KOPT-K1 (cell line): ENCODE measurements around the gene MRAS.
"Not testable (repeated sequence)": the region's sequence is repeated elsewhere in the genome, so short reads cannot be mapped to it uniquely, and the experiment has no call there.

ENCODE experiments used
- H3K27ac ChIP-seq: fragments of 200-600 bp; sonication (generic); 2 replicates; pipeline ENCODE4 v1.5.1; 2016; ENCODE audit warnings: antibody characterized with exemption, mild to moderate bottlenecking, low read depth, low read length; ENCODE audit not compliant: poor library complexity, severe bottlenecking
- H3K36me3 ChIP-seq: fragments of 200-600 bp; sonication (generic); 2 replicates; pipeline ENCODE4 v1.5.1; 2017; ENCODE audit warnings: antibody characterized with exemption, mild to moderate bottlenecking, low read length, moderate library complexity; ENCODE audit not compliant: insufficient read depth
- H3K9me3 ChIP-seq: fragments of 200-600 bp; sonication (generic); 2 replicates; pipeline ENCODE4 v1.5.1; 2017; ENCODE audit warnings: antibody characterized with exemption, low read length, mild to moderate bottlenecking; ENCODE audit not compliant: insufficient read depth, poor library complexity, severe bottlenecking

The MRAS gene

DNA sequence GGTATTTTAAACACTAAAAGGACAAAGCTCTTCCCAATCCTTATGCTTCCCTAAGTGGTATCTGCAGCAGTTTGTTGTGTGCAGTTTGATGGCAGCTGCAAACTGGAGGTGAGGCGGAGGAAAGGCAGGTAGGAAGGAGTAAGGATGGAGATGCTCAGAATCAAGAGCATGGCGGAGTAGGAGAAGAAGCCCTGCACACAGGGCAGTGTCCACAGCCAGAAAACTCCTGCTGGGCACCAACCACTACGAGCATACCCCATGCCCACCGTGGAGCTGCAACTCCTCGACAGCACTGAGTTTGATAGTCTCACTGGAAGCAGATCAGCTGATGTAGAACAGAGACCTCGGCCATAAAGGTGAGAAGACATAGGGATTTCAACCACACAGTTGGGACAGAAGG is 55.7 kb downstream of the MRAS start:
- Histone ChIP-seq H3K36me3 (no peaks in the 10 kb centered on the region), H3K9me3 (no peaks in the 10 kb centered on the region), H3K27ac (no peak overlapping the region)

DNA sequence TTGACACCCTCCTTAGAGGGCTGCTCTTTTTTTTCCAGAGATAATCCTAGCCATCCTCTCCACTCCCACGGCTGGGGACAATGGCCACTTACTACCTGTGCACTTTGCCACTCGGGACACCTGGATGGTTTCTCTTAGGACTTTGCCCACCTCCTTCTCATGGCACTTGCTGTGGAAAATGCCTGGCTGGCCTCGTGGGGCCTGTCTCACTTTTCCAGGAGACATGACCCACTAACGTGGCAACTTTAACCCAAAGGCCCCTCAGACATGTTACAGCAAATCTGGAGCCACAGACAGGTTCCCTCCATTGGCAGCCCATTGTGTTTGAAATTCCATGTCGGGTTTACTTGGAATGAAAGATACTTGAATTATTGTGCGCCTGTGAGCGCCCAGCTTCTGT is 56.6 kb downstream of the MRAS start:
- Histone ChIP-seq H3K36me3 (no peaks in the 10 kb centered on the region), H3K9me3 (no peaks in the 10 kb centered on the region), H3K27ac (no peak overlapping the region)

DNA sequence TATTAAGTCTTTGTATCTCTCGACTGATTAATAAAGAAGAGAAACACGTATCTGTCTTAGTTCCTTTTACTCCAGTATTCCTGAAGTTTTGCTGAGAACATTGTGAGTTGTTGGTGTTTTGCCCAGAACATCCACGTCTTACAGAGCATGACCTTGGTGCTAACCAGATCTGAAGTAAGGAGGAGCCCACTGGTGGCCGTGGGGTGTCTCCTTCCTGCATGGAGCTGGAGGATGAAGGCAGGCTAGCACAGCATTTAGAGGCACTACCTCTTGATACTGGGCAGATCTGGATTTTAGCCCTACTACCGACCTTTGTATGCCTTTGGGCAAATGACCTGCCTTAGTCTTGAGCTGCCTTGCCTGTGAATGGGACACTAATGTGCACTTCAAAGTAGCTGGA is 57.1 kb downstream of the MRAS start:
- no peaks in the 10 kb centered on the region for H3K9me3 ChIP-seq
- H3K27ac ChIP-seq: no peak overlapping the region
- H3K36me3 ChIP-seq: no peaks in the 10 kb centered on the region

DNA sequence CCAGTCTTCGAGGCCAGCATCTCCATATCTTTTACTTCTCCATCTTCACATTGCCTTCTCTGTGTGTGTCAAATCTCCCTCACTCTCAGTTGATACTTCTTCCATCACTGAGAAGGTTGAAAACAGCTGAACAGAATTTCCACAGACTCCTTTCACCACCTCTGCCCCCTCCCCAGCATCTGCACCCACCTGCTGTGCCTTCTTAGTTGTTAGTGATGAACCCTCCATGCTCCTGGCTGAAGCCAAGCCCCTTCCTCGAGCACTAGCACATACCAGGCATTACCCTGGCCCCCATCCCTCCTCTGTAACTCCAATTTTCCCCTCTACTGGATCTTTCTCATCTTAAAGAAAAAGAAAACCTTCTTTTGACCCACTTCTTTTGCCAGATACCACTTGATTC is 58.2 kb downstream of the MRAS start:
- Histone ChIP-seq H3K27ac (no peak overlapping the region), H3K9me3 (no peaks in the 10 kb centered on the region), H3K36me3 (no peaks in the 10 kb centered on the region)

DNA sequence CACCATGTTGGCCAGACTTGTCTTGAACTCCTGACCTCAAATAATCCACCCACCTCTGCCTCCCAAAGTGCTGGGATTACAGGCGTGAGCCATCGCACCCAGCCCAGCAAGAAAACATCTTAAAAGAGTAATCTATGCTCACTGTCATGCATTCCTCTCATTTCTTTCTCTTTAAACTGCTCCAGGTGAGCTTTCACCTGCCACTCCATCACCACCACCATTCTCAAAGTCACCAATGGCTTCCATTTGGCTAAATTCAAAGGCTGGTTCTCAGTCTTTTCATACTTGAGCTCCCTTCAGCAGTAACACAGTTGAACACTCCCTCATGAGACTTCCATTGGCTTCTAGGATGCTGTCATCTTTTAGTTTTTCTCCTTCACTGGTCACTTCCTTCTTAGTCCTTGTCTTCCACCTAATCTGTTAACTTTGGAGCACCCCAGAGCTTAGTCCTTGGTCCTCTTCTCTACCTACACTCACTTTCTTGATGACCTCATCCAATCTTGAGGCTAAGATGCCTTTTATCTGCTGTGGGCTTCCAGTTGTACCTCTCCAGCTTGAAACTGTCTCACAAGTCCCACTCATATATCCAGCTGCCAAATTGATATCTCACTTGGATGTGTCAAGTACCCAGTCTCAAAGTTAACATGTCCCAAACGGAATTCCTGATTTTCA is 59.0 kb downstream of the MRAS start:
- H3K27ac ChIP-seq: no peak overlapping the region
- no peaks in the 10 kb centered on the region for H3K36me3 ChIP-seq
- H3K9me3 ChIP-seq: no peaks in the 10 kb centered on the region

DNA sequence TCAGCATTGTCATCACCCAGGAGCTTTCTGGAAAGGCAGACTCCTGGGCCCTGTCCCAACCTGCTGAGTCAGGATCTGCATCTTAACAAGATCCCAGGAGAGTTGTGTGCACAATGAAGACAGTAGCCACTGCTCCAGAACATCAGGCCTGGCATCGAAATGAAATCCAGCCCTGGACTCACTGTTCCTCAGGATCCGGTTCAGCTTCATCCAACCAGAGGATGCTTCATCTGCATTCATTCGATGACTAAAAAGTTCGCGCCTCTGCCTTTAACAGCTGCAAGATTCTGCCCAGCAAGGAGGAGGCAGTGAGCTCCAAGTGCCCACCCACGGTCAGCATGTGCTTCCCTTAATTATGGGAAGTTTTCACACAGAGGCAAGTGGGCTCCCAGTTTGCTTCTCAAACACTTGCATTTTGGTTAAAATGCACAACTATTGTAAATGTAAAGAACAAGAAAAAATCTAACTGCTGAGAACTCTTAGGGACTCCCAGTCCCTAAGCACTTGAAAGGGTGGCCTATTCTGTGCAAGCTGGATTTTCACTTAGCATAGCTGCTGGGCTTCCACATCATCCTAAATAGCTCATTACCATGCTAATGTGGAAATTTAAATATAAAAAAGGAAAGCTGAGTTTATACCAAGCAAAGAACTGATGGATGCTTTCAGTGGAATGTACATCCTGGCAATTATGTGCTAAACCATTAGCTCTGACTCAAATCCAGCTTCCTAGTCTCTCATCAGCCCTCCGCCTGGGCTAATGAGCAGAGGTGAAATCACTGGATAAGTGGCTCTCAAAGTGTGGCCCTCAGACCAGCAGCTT is 60.6 kb downstream of the MRAS start:
- Histone ChIP-seq H3K27ac (no peak overlapping the region), H3K9me3 (no peaks in the 10 kb centered on the region), H3K36me3 (no peaks in the 10 kb centered on the region)

DNA sequence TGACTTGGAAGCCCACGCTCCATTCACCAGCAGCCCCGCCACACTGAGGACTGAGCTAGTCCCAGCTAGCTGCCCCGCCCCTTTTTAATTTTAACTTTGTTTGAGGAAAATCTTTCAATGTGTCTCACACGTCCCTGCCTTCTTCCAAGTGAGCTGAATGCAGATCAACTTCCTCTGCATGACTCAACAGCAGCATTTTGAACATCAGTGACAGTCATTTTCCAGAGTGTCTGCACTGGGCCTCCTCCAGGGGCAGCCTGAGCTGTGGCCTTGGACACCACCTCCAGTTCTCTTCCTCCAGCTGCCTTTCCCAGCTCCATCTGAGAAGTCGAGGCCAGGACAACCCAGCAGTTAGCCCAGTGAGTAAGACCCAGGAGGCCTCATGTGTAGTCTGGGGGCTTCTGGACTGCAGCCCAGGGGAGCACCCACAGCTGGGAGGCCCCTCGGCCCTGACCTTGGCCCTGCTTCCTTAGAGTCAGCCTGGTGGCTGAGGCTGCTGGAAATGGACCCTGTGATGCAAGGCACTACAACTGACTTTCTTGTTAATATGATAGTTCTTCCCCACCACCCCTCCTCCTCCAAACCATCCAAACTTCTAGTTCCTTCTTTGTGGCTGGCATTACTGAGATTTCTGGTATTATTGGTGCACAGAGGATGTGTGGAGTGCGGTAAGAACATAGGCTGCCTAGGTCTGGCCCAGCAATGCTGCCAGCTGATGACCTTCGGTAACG is 64.6 kb downstream of the MRAS start:
- no peaks in the 10 kb centered on the region for H3K9me3 ChIP-seq
- H3K27ac ChIP-seq: no peak overlapping the region
- H3K36me3 ChIP-seq: no peaks in the 10 kb centered on the region

DNA sequence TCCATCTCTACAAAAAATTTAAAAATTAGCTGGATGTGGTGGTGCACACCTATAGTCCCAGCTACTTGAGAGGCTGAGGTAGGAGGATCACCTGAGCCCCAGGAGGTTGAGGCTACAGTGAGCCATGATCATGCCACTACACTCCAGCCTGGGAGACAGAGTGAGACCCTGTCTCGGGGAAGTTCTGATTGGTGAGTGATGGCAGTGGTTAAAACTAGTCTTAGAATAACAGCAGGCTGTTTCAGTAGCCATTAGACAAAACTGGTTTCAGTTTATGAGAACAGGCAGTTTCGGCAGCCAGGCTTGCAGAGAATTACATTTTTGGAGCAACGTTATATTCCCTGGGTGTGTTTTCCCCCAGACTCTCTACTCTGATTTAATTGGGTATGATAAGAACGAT is 67.9 kb downstream of the MRAS start:
- not testable (repeated sequence) for H3K36me3 ChIP-seq, H3K27ac ChIP-seq, H3K9me3 ChIP-seq

DNA sequence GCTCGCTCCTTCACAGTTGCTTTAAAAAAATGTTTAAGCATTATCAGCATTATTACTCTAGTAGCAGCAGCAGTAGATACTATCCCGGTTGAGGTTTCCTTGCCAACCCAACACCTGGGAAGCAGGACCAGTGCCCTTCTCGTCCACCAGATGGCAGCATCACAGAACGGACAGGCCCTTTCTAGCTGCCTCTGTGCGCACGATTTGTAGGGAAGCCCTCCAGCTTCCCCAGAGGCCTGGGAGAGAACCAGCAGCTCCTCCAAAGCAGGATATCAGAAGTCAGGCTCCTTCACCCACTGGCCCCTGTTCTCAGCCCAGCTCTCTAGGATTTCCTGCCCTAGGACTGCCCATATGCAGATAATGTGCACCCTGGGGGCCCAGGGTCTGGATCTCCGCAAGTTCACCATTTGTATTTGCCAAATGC is 69.2 kb downstream of the MRAS start:
- Histone ChIP-seq H3K36me3 (no peaks in the 10 kb centered on the region), H3K9me3 (peaks cover 9% of the 10 kb centered on the region), H3K27ac (no peak overlapping the region)

DNA sequence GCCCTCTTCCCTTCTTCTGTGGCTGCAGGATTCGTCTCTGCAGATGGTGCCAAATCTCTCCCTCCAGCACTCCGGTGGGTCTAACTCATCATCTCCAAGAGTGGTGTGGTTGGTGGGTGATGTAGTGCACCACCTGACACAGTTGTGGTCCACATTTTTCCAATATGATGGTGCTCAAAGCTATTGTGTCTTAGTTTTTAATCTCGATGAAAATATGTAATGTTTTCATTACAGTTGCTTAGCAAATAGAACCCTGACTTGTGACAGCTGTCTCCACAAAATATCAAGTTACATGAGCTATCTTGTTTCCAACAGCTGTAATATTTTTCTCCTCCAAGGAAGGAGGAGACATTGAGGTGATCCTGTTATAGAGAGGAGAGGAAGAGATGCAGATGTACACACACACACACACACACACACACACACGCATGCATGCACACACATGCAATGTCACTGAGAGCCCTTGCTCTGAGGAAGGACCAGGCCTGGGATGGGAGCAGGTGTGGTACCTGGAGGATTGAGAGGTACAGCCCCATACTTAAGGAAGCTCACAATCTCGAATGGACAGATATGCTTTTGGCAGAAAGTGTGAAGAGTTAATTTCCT is 70.3 kb downstream of the MRAS start:
- H3K9me3 ChIP-seq: peaks cover 9% of the 10 kb centered on the region
- H3K36me3 ChIP-seq: no peaks in the 10 kb centered on the region
- H3K27ac ChIP-seq: no peak overlapping the region

DNA sequence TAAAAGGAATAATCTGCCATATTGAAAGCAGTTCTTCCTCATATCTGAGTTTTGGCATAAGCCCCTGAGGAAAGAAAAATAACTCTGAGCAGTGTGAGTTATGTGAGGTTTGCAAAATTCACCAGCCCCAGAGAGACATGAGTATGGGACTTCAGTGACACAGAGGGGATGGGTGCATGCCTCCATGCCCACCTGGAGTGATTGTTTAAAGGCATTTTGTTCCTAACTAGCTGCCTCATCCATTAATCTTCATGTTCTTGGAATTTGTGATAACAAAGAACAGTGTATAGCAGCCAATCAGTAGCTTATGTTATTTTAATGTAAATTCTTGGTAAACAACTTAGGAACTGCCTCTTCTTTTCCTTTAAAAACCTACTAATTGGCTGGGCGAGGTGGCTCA is 74.9 kb downstream of the MRAS start:
- no peaks in the 10 kb centered on the region for H3K36me3 ChIP-seq
- no peak overlapping the region for H3K27ac ChIP-seq
- H3K9me3 ChIP-seq: peaks cover 9% of the 10 kb centered on the region

DNA sequence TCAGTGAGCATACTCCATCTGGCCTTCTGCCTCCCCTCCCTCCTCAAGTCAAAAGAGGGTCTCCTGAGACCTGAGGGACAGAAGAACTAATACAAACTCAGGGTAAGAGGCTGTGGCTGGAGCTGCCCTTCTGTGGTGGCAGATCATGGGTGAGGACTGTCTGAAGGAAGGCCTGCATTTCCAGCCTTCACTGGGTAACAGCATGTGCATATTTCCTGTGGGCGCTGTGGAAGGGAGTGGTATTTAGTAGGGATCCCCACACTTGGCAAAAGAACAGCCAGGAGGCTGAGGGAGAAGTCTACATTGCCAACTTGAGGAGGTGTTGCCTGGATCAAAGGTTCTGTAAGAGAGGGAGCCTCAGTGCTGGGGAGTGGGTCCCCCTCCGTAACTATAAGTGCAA is 75.9 kb downstream of the MRAS start:
- no peak overlapping the region for H3K27ac ChIP-seq
- no peaks in the 10 kb centered on the region for H3K36me3 ChIP-seq
- peaks cover 9% of the 10 kb centered on the region for H3K9me3 ChIP-seq

DNA sequence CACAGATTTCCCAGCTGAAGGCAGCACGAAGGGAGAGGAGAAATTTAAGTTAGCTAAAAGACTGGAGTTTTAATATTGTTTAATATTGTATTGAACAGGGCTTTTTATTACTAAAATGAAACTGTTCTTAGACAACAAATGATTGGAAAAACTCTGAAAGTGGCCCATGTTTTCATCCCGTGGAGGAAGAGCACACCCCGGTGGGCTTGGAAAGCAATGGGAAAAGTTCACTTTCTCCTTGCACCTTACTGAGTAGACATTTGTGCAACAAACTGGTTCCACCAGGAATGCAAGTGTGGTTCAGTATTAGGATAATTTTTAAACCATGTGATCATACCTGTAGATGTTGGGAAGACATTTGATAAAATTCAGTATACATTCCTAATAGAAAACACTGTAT is 77.8 kb downstream of the MRAS start:
- H3K27ac ChIP-seq: no peak overlapping the region
- no peaks in the 10 kb centered on the region for H3K9me3 ChIP-seq
- H3K36me3 ChIP-seq: no peaks in the 10 kb centered on the region

DNA sequence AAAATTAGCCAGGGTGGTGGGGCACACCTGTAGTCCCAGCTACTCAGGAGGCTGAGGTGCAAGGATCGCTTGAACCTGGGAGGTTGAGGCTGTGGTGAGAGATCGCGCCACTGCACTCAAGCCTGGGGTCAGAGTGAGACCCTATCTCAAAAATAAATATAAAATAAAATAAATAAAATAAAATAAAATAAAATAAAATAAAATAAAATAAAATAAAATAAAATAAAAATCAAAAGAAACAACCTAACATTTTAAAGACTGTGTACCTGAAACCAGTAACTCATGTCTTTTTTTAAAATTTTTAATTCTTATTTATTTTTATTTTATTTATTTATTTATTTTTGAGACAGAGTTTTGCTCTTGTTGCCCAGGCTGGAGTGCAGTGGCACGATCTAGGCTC is 78.4 kb downstream of the MRAS start:
- not testable (repeated sequence) for H3K27ac ChIP-seq, H3K9me3 ChIP-seq, H3K36me3 ChIP-seq

DNA sequence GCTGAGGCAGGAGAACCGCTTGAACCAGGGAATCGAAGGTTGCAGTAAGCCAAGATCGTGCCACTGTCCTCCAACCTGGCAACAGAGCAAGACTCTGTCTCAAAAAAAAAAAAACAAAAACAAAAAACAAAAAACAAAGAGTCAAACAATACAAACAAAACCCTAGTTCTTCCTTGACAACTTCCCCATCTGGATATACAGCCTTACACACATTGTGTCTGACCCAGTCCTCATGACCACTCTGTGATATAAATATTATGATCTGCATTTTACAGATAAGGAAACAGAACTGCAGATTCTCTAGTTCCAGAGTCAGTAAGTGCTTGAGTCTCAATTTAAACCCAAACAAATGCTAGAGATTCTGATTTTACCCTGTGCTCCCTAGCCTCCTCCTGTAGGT is 81.3 kb downstream of the MRAS start:
- no peak overlapping the region for H3K27ac ChIP-seq
- peaks cover 6% of the 10 kb centered on the region for H3K9me3 ChIP-seq
- no peaks in the 10 kb centered on the region for H3K36me3 ChIP-seq
